ENCODE measurements around the gene PSMB4. TPM values are rescaled to one million over a fixed set of nuclear protein-coding genes. Genes with fewer than 3 reads are reported as not detected.

The PSMB4 gene
- total RNA-seq, 1 experiment from 2014 or later: 413 TPM

GRCh38 chr1:151401125-151401788 lies 1.9 kb downstream of the PSMB4 start:
- H2AFZ ChIP-seq (ENCODE audit: low read length): no peak overlapping the region
- peaks cover 3% of the 10 kb centered on the region for H3K79me1 ChIP-seq (ENCODE audit: insufficient read depth, low read depth, low read length, poor library complexity, severe bottlenecking)
- H3K18ac ChIP-seq (ENCODE audit: insufficient read length, low read depth, low read length): no peak overlapping the region
- no peak overlapping the region for H4K91ac ChIP-seq (ENCODE audit: insufficient read length, low read depth, low read length)
- no peaks in the 10 kb centered on the region for H3K27me3 ChIP-seq (ENCODE audit: insufficient read depth, low read length)
- no peak overlapping the region for H3K4me2 ChIP-seq (ENCODE audit: insufficient read depth, insufficient read length, low read length)
- H3K4ac ChIP-seq (ENCODE audit: low read depth, low read length): no peak overlapping the region
- no peaks in the 10 kb centered on the region; the same call in 1 of the 2 replicates for H3K27me3 Mint-ChIP-seq (ENCODE audit: low read depth)
- H2BK120ac ChIP-seq (ENCODE audit: low read depth, low read length, poor library complexity, severe bottlenecking): no peak overlapping the region
- H3K4me1 ChIP-seq (ENCODE audit: insufficient read depth, low read length): no peaks in the 10 kb centered on the region
- H3K9ac ChIP-seq (ENCODE audit: extremely low read depth, insufficient read length, low read length): no peak overlapping the region
- no peak for DNase-seq
- H4K8ac ChIP-seq (replicated peaks; ENCODE audit: insufficient read length, low read depth, low read length): no peak overlapping the region
- peaks cover 33 to 64% (median 52%) of the 10 kb centered on the region in 3 experiments for H3K36me3 Mint-ChIP-seq (ENCODE audit: insufficient read depth in 1 of 3, low read depth in 3 of 3)
- TF ChIP-seq, protein P1, sequence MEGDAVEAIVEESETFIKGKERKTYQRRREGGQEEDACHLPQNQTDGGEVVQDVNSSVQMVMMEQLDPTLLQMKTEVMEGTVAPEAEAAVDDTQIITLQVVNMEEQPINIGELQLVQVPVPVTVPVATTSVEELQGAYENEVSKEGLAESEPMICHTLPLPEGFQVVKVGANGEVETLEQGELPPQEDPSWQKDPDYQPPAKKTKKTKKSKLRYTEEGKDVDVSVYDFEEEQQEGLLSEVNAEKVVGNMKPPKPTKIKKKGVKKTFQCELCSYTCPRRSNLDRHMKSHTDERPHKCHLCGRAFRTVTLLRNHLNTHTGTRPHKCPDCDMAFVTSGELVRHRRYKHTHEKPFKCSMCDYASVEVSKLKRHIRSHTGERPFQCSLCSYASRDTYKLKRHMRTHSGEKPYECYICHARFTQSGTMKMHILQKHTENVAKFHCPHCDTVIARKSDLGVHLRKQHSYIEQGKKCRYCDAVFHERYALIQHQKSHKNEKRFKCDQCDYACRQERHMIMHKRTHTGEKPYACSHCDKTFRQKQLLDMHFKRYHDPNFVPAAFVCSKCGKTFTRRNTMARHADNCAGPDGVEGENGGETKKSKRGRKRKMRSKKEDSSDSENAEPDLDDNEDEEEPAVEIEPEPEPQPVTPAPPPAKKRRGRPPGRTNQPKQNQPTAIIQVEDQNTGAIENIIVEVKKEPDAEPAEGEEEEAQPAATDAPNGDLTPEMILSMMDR (conservative IDR thresholded peaks at IDR 0.05): no peak
- peak overlapping the region in 2 of 3 experiments; percentile 45 to 80; a peak in 2 of 7 replicates for H3K27ac Mint-ChIP-seq
- no peaks in the 10 kb centered on the region; a peak in 1 of 5 replicates for H3K9me3 Mint-ChIP-seq
- no peak overlapping the region for H4K5ac ChIP-seq (ENCODE audit: insufficient read length, low read depth, low read length)
- no peak overlapping the region for H3K23ac ChIP-seq (ENCODE audit: insufficient read length, low read depth, low read length)
- H3K4me1 Mint-ChIP-seq: peaks cover 12% of the 10 kb centered on the region in 2 experiments
- H2AK5ac ChIP-seq (ENCODE audit: insufficient read length, low read length): no peak overlapping the region
- H3K23me2 ChIP-seq (ENCODE audit: insufficient read length, low read depth, low read length, poor library complexity, severe bottlenecking): peaks cover 6% of the 10 kb centered on the region
- no peak overlapping the region for H3K56ac ChIP-seq (ENCODE audit: insufficient read length, low read depth, low read length)
- H3K79me2 ChIP-seq (ENCODE audit: insufficient read depth, low read length): peaks cover 9% of the 10 kb centered on the region; the same call in 1 of the 2 replicates
- no peak overlapping the region for H2BK12ac ChIP-seq (ENCODE audit: insufficient read length, low read depth, low read length)
- no peak overlapping the region for H2BK15ac ChIP-seq (ENCODE audit: low read depth, low read length)
- WGBS (ENCODE audit: extremely low coverage, insufficient read length, low lambda C conversion rate): no CpG with 5 or more reads among the region's 13 CpGs
- H2BK20ac ChIP-seq (ENCODE audit: low read depth, low read length, poor library complexity, severe bottlenecking): no peak overlapping the region
- H4K20me1 ChIP-seq (ENCODE audit: control insufficient read depth, insufficient read depth, insufficient read length): no peaks in the 10 kb centered on the region
- no peaks in the 10 kb centered on the region for H3K9me3 ChIP-seq (ENCODE audit: control insufficient read depth, low read depth, low read length)
- H3T11ph ChIP-seq (ENCODE audit: low read length): no peak overlapping the region
- H3K14ac ChIP-seq (ENCODE audit: insufficient read depth, low read length): no peak overlapping the region
- H2BK5ac ChIP-seq (ENCODE audit: insufficient read length, low read length): no peak overlapping the region
- peak overlapping the region; percentile 93 to 96 for H3K4me3 Mint-ChIP-seq
- no peak overlapping the region for H3K27ac ChIP-seq (ENCODE audit: insufficient read length, low read depth, low read length)
